H1 (cell line): ENCODE results near the gene SMYD3. TPM values are rescaled to one million over a fixed set of nuclear protein-coding genes. Genes with fewer than 3 reads are reported as not detected.

Experiments used
- BRCA1 ChIP-seq: IDR thresholded peaks from 2 replicates; pipeline ENCODE4 v1.6.1; 2012; ENCODE audit warnings: low read depth, low read length, improper control_type of control experiment
- CREB1 ChIP-seq: IDR thresholded peaks from 2 replicates; pipeline ENCODE4 v1.6.1; 2012; ENCODE audit warnings: inconsistent platforms
- EGR1 ChIP-seq: IDR thresholded peaks from 2 replicates; pipeline ENCODE4 v1.6.1; 2011; ENCODE audit warnings: low read depth, low read length, borderline replicate concordance
- NRF1 ChIP-seq: IDR thresholded peaks from 2 replicates; pipeline ENCODE4 v1.6.1; 2011; ENCODE audit warnings: mild to moderate bottlenecking, low read depth, low read length, improper control_type of control experiment
- SUZ12 ChIP-seq: fragments of 200-600 bp; sonication (generic); IDR thresholded peaks from 2 replicates; pipeline ENCODE4 v1.6.1; 2012; ENCODE audit warnings: mild to moderate bottlenecking, inconsistent platforms, low read length, moderate library complexity, mixed read lengths
- TCF12 ChIP-seq: IDR thresholded peaks from 2 replicates; pipeline ENCODE4 v1.6.1; 2011; ENCODE audit warnings: low read depth, mild to moderate bottlenecking, low read length
- TEAD4 ChIP-seq: IDR thresholded peaks from 2 replicates; pipeline ENCODE4 v1.6.1; 2012; ENCODE audit warnings: low read depth, low read length, inconsistent platforms, mixed read lengths
- polyA plus RNA-seq, 7 experiments: library from polyadenylated mRNA; depleted of rRNA in 3 of 7; stranded (reverse) in 5 of 7; unstranded in 2 of 7; fragments of >200 nt in 5 of 7; fragments of 200-250 nt in 2 of 7; gene quantifications; 1 replicate in 5 of 7; 2 replicates in 1 of 7; 4 replicates in 1 of 7; pipeline versions ENCODE4 v1.2.1 to v1.2.3, GENCODE V29; 2011 to 2013; ENCODE audit warnings: missing spikeins in 2 of 7, mixed read lengths in 2 of 7
- total RNA-seq: library from RNA; stranded (reverse); fragmentation: NEBNext Ultra II Directional; extraction: Animal tissue kit (Norgen Biotek cat#: 25700); gene quantifications from 2 replicates; pipeline ENCODE4 v1.2.1, GENCODE V29; 2021
- TF ChIP-seq, protein P1 (sequence below): IDR thresholded peaks from 2 replicates; pipeline ENCODE4 v1.6.1; 2012; ENCODE audit warnings: low read length, inconsistent platforms
- TF ChIP-seq, protein P2 (sequence below): IDR thresholded peaks from 2 replicates; pipeline ENCODE4 v1.6.1; 2011; ENCODE audit warnings: low read length, improper control_type of control experiment
- TF ChIP-seq, protein P3 (sequence below): IDR thresholded peaks from 2 replicates; pipeline ENCODE4 v1.6.1; 2012; ENCODE audit warnings: inconsistent platforms

SMYD3 gene
- total and polyA plus RNA-seq, 2 of the 8 experiments (the other 6 are each of a cell fraction or from before 2014, with no cell fraction given) = 17.3 to 25.4 TPM

GRCh38 chr1:246528933-246529731, 22.1 kb upstream of the SMYD3 start (continued):
- 0 out of 2 replicates have a peak, but pooled peaks have one; percentile 7 for TF ChIP-seq TEAD4
- TF ChIP-seq NRF1 = no peak
- TF ChIP-seq, protein P1, sequence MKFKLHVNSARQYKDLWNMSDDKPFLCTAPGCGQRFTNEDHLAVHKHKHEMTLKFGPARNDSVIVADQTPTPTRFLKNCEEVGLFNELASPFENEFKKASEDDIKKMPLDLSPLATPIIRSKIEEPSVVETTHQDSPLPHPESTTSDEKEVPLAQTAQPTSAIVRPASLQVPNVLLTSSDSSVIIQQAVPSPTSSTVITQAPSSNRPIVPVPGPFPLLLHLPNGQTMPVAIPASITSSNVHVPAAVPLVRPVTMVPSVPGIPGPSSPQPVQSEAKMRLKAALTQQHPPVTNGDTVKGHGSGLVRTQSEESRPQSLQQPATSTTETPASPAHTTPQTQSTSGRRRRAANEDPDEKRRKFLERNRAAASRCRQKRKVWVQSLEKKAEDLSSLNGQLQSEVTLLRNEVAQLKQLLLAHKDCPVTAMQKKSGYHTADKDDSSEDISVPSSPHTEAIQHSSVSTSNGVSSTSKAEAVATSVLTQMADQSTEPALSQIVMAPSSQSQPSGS = no peak
- TF ChIP-seq, protein P2, sequence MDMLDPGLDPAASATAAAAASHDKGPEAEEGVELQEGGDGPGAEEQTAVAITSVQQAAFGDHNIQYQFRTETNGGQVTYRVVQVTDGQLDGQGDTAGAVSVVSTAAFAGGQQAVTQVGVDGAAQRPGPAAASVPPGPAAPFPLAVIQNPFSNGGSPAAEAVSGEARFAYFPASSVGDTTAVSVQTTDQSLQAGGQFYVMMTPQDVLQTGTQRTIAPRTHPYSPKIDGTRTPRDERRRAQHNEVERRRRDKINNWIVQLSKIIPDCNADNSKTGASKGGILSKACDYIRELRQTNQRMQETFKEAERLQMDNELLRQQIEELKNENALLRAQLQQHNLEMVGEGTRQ = no peak
- TF ChIP-seq EGR1 = no peak
- TF ChIP-seq TCF12 = no peak
- TF ChIP-seq, protein P3, sequence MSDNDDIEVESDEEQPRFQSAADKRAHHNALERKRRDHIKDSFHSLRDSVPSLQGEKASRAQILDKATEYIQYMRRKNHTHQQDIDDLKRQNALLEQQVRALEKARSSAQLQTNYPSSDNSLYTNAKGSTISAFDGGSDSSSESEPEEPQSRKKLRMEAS = peak; percentile 55
- TF ChIP-seq SUZ12 = no peak
- no peak for TF ChIP-seq BRCA1
- TF ChIP-seq CREB1 = no peak
